ENCODE measurements around the gene AFF4. TPM values are rescaled to one million over a fixed set of nuclear protein-coding genes. Genes with fewer than 3 reads are reported as not detected.
"Not testable (repeated sequence)": the region's sequence is repeated elsewhere in the genome, so short reads cannot be mapped to it uniquely, and the experiment has no call there.

Gene AFF4
- total RNA-seq = 87.9 and 98.6 TPM in 2 replicates
- polyA plus RNA-seq (2012) = 35.7 TPM

- DNase-seq (ENCODE audit: low read depth) = peak; percentile 98
These were observed at the start of gene AFF4 for GRCh38 chr5:132963171-132964104. AFF4 (minus strand) TSS chr5:132963634; CDS start chr5:132937189, 26,445 bp downstream.

- DNase-seq (ENCODE audit: low read depth) = not testable (repeated sequence)
These were observed 45.0 kb upstream of the AFF4 start for GRCh38 chr5:133008455-133008854.

- no peak for DNase-seq (ENCODE audit: low read depth)
These were observed 43.2 kb upstream of the AFF4 start for GRCh38 chr5:133006653-133007052.

GRCh38 chr5:132999246-132999645 lies 35.8 kb upstream of the AFF4 start:
- DNase-seq (ENCODE audit: low read depth) = no peak

- no peak for DNase-seq (ENCODE audit: low read depth)
These were observed 35.1 kb upstream of the AFF4 start for GRCh38 chr5:132998556-132998955.

- no peak for DNase-seq (ENCODE audit: low read depth)
These were observed 32.9 kb upstream of the AFF4 start for GRCh38 chr5:132996307-132996706.

GRCh38 chr5:132987531-132988408 lies 24.3 kb upstream of the AFF4 start:
- no peak for DNase-seq (ENCODE audit: low read depth)

- not testable (repeated sequence) for DNase-seq (ENCODE audit: low read depth)
These were observed 19.5 kb upstream of the AFF4 start for GRCh38 chr5:132982971-132983370.

- DNase-seq (ENCODE audit: low read depth) = no peak
These were observed 17.9 kb upstream of the AFF4 start for GRCh38 chr5:132981288-132981687.

GRCh38 chr5:132979976-132980375 lies 16.5 kb upstream of the AFF4 start:
- DNase-seq (ENCODE audit: low read depth) = no peak

GRCh38 chr5:132979367-132979940 lies 16.0 kb upstream of the AFF4 start:
- no peak for DNase-seq (ENCODE audit: low read depth)

- no peak for DNase-seq (ENCODE audit: low read depth)
These were observed 13.4 kb upstream of the AFF4 start for GRCh38 chr5:132976852-132977251.

- not testable (repeated sequence) for DNase-seq (ENCODE audit: low read depth)
These were observed 9.0 kb upstream of the AFF4 start for GRCh38 chr5:132972436-132972828.

- no peak for DNase-seq (ENCODE audit: low read depth)
These were observed 8.3 kb upstream of the AFF4 start for GRCh38 chr5:132971483-132972435.

GRCh38 chr5:132965120-132965519 lies 1.7 kb upstream of the AFF4 start:
- DNase-seq (ENCODE audit: low read depth) = no peak

- peak; percentile 77 for DNase-seq (ENCODE audit: low read depth)
These were observed 909 bp downstream of the AFF4 start for GRCh38 chr5:132962429-132963021.

- DNase-seq (ENCODE audit: low read depth) = peak; percentile 41
These were observed 1.5 kb downstream of the AFF4 start for GRCh38 chr5:132961887-132962286.

- not testable (repeated sequence) for DNase-seq (ENCODE audit: low read depth)
These were observed 2.2 kb downstream of the AFF4 start for GRCh38 chr5:132961123-132961815.

GRCh38 chr5:132956166-132956799 lies 7.2 kb downstream of the AFF4 start:
- not testable (repeated sequence) for DNase-seq (ENCODE audit: low read depth)
